Naive thymus-derived CD4-positive, alpha-beta T cell (primary cell): ENCODE measurements around the gene STEAP3. TPM values are rescaled to one million over a fixed set of nuclear protein-coding genes. Genes with fewer than 3 reads are reported as not detected.

Experiments
- ATAC-seq: fragments of 150-1000 bp; cut with Tn5 transposase; 2 replicates; pipeline ENCODE4 v1.10.0; 2021; ENCODE audit warnings: mild to moderate bottlenecking, moderate library complexity
- CTCF ChIA-PET: fragments of 350-600 bp; sonication (Branson Sonifier 250); formaldehyde crosslinking; loops from one replicate; lab custom pipeline; 2021; ENCODE audit warnings: antibody characterized with exemption; lab: Charles Lee
- POLR2A ChIA-PET: fragments of 350-600 bp; sonication (Branson Sonifier 250); formaldehyde crosslinking; loops from one replicate; lab custom pipeline; 2021; ENCODE audit warnings: antibody characterized with exemption, inconsistent platforms; lab: Charles Lee
- DNase-seq, 9 donors: peaks; one replicate each; pipeline versions ENCODE4 v3.0.0 to v3.0.0-alpha.2; 2020 to 2022; ENCODE audit warnings: mixed read lengths in 1 of 9
- H3K27ac ChIP-seq: one replicate; pipeline ENCODE4 v1.7.0; 2013; ENCODE audit warnings: mild to moderate bottlenecking, low read depth, low read length, moderate library complexity
- H3K27me3 ChIP-seq, 2 donors: one replicate each; pipeline ENCODE4 v1.7.0; 2013; ENCODE audit warnings: low read length in 2 of 2, mild to moderate bottlenecking in 2 of 2, moderate library complexity in 2 of 2; ENCODE audit not compliant: control insufficient read depth in 2 of 2, insufficient read depth in 2 of 2
- H3K36me3 ChIP-seq, 3 experiments: 1 replicate in 2 of 3; 2 replicates in 1 of 3; pipeline ENCODE4 v1.7.0; 2013; ENCODE audit warnings: low read length in 3 of 3, mild to moderate bottlenecking in 3 of 3, moderate library complexity in 1 of 3; ENCODE audit not compliant: insufficient read depth in 3 of 3, control insufficient read depth in 2 of 3
- H3K4me1 ChIP-seq, 2 donors: one replicate each; pipeline ENCODE4 v1.7.0; 2013; ENCODE audit warnings: low read length in 2 of 2, mild to moderate bottlenecking in 2 of 2, moderate library complexity in 1 of 2; ENCODE audit not compliant: control insufficient read depth in 2 of 2, insufficient read depth in 2 of 2
- H3K4me3 ChIP-seq: 2 replicates; pipeline ENCODE4 v1.7.0; 2013; ENCODE audit warnings: mild to moderate bottlenecking, low read length
- H3K9me3 ChIP-seq, 3 experiments: 1 replicate in 2 of 3; 2 replicates in 1 of 3; pipeline ENCODE4 v1.7.0; 2013; ENCODE audit warnings: low read length in 3 of 3; ENCODE audit not compliant: control insufficient read depth in 2 of 3
- H3K27ac Mint-ChIP-seq, 9 donors: one replicate each; pipeline ENCODE4 v1.8.0; 2020 to 2022; ENCODE audit warnings: mixed read lengths in 9 of 9, mild to moderate bottlenecking in 8 of 9, moderate library complexity in 5 of 9, inconsistent platforms in 2 of 9
- H3K27me3 Mint-ChIP-seq, 5 donors: one replicate each; pipeline ENCODE4 v1.8.0; 2021 to 2022; ENCODE audit warnings: mixed read lengths in 5 of 5, mild to moderate bottlenecking in 1 of 5
- H3K36me3 Mint-ChIP-seq, 5 donors: one replicate each; pipeline ENCODE4 v1.8.0; 2020 to 2022; ENCODE audit warnings: mixed read lengths in 5 of 5, mild to moderate bottlenecking in 3 of 5, inconsistent platforms in 1 of 5
- H3K4me1 Mint-ChIP-seq, 7 donors: one replicate each; pipeline ENCODE4 v1.8.0; 2020 to 2022; ENCODE audit warnings: mixed read lengths in 7 of 7, mild to moderate bottlenecking in 3 of 7, inconsistent platforms in 1 of 7
- H3K4me3 Mint-ChIP-seq, 10 donors: one replicate each; pipeline ENCODE4 v1.8.0; 2020 to 2022; ENCODE audit warnings: mild to moderate bottlenecking in 10 of 10, mixed read lengths in 10 of 10, moderate library complexity in 6 of 10, inconsistent platforms in 2 of 10
- H3K9me3 Mint-ChIP-seq, 11 donors: one replicate each; pipeline ENCODE4 v1.8.0; 2020 to 2022; ENCODE audit warnings: mixed read lengths in 11 of 11, mild to moderate bottlenecking in 4 of 11, inconsistent platforms in 1 of 11, moderate library complexity in 1 of 11
- intact Hi-C, 2 donors: fragments of 100-400 bp; cut with micrococcal nuclease; formaldehyde crosslinking; loops; one replicate each; pipeline ENCODE4 v1.15.1; 2023
- polyA plus RNA-seq, 2 donors: library from polyadenylated mRNA; unstranded; fragments of 300-500 nt; fragmentation: Illumina TruSeq; gene quantifications; one replicate each; pipeline ENCODE4 v1.2.3, GENCODE V29; 2021
- total RNA-seq, 6 experiments: library from RNA in 5 of 6; stranded (reverse) in 5 of 6; gene quantifications; 1 replicate in 5 of 6; 2 replicates in 1 of 6; pipeline ENCODE4 v1.2.3 and lab custom pipeline; 2021 to 2026

The STEAP3 gene
- total and polyA plus RNA-seq, 7 experiments from 2014 or later: 0.10 to 1.9 (median 0.16) TPM; not detected in 2

DNA sequence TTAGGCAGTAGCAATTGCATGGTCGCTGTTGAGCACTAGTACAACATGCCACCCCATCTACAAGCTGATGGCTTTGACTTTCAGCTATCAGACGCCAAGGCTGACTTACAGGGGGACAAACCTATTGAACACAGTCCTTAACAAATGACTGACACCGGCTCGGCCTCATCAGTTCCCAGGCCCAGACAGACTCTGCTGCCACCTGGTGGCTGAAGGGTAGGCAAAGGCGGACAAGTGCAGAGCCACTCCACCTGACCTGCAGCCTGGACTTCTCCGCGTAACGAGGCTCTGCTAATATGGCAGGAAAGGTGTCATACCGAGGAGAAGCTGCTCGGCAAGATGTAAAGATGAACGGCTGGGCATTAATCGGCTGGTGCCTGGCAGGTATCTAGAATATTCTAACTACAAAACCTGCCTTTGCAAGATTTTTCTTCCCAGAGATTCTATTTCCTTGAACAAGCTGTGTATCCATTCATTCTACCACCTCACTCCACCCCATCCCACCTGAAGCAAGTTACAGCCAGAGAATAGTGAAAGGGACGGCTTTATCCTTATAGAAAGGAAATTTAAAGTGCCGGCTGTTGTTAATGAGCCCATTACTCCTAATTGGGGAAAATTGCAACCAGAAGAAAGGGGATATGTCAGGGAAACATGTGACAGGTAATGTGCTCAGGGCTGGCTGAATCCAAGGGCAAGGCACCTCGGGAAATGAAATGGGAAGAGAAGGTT, 67.4 kb downstream of the STEAP3 start:
- DNase-seq: peak in 4 of 9 donors; percentile 34 to 72 (median 48)
- Histone ChIP-seq H3K36me3 (no peaks in the 10 kb centered on the region), H3K27me3 (no peaks in the 10 kb centered on the region), H3K27ac (no peak overlapping the region), H3K4me3 (no peak overlapping the region), H3K9me3 (no peaks in the 10 kb centered on the region), H3K4me1 (no peaks in the 10 kb centered on the region)
- CTCF ChIA-PET: interaction anchor here (0.6 to 1.4 kb wide), 5 partner anchors 11 to 1258 kb away, joined by 3 to 5 read pairs (median 3); no protein-coding TSS in a partner anchor
- Mint-ChIP-seq H3K9me3 (no peaks in the 10 kb centered on the region), H3K4me3 (no peak overlapping the region), H3K27me3 (no peaks in the 10 kb centered on the region), H3K36me3 (peaks cover 0 to 20% (median 0%) of the 10 kb centered on the region in 5 donors), H3K27ac (no peak overlapping the region), H3K4me1 (no peaks in the 10 kb centered on the region)
- no peak for ATAC-seq
- POLR2A ChIA-PET: interaction anchor here (0.6 kb wide), 1 partner anchor 18 kb away, joined by 4 read pairs; no protein-coding TSS in a partner anchor
- intact Hi-C loops: loop anchor here in 1 of 2 donors (1.0 to 5.0 kb wide), 2 partner anchors 1089 to 1244 kb away; no protein-coding TSS in a partner anchor

DNA sequence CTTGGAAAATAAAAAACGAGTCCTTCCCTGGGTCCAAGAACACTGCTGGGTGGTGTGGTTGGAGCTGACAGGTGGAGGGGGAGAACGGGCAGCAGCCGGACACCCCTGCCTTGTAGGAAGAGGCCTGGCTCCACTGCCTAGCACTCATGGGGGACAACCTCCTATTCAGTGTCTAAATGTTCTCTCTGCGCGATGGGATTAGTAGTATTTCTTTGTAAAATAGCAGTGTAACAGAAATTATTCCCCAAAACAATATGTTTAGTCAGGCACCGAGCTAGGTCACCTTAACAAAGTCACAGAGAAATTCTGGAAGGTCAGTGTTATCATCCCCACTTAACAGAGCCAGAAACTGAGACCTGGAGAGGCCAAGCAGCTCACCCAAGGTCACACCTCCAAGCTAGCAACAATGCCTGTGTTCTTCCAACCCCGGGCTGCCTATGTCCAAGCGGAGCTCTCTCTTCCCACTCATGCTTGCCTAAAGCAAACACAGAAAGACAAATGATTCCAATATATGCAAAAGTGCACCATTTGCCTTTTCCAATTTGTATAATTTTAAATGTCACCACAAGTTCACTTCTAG, 68.0 kb downstream of the STEAP3 start:
- H3K4me1 ChIP-seq: no peaks in the 10 kb centered on the region
- POLR2A ChIA-PET: interaction anchor here (0.6 kb wide), 1 partner anchor 18 kb away, joined by 4 read pairs; no protein-coding TSS in a partner anchor
- H3K36me3 ChIP-seq: no peaks in the 10 kb centered on the region
- Mint-ChIP-seq H3K27me3 (no peaks in the 10 kb centered on the region), H3K9me3 (no peaks in the 10 kb centered on the region), H3K4me1 (no peaks in the 10 kb centered on the region), H3K27ac (no peak overlapping the region), H3K4me3 (no peak overlapping the region), H3K36me3 (peaks cover 0 to 14% (median 0%) of the 10 kb centered on the region in 5 donors)
- H3K4me3 ChIP-seq: no peak overlapping the region
- no peaks in the 10 kb centered on the region for H3K9me3 ChIP-seq
- H3K27ac ChIP-seq: no peak overlapping the region
- H3K27me3 ChIP-seq: no peaks in the 10 kb centered on the region
- ATAC-seq (no peak), DNase-seq (no peak)
- intact Hi-C loops: loop anchor here in 1 of 2 donors (1.0 to 5.0 kb wide), 2 partner anchors 1089 to 1244 kb away; no protein-coding TSS in a partner anchor
- CTCF ChIA-PET: interaction anchor here (1.0 to 1.4 kb wide), 2 partner anchors 1245 to 1259 kb away, joined by 3 read pairs; no protein-coding TSS in a partner anchor

DNA sequence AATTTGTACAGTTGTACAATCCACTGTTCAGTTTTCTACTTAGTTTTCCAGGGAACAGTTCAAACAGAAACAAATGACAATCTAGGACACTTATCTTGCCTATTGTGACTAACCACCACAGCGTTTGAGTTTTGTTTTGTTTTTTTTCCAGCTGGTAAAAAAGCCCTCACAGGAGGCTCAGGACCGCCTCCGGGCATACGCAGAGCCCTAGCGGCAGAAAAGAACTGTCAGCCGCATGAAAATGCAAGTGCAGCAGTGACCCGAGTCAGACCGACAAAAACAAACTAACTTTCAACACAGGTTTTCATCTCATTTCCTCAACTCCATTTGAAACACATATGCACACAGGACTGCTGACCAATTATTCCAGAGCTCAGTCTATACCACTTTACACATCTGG, 68.6 kb downstream of the STEAP3 start:
- Histone ChIP-seq H3K4me1 (no peaks in the 10 kb centered on the region), H3K27me3 (no peaks in the 10 kb centered on the region), H3K27ac (no peak overlapping the region), H3K4me3 (no peak overlapping the region), H3K9me3 (no peaks in the 10 kb centered on the region), H3K36me3 (no peaks in the 10 kb centered on the region)
- H3K27ac Mint-ChIP-seq: no peak overlapping the region
- DNase-seq (no peak), ATAC-seq (no peak)
- POLR2A ChIA-PET: no interaction called here
- peaks cover 0 to 12% (median 0%) of the 10 kb centered on the region in 5 donors for H3K36me3 Mint-ChIP-seq
- CTCF ChIA-PET: interaction anchor here (1.4 kb wide), 1 partner anchor 1246 kb away, joined by 3 read pairs; no protein-coding TSS in a partner anchor
- H3K9me3 Mint-ChIP-seq: no peaks in the 10 kb centered on the region
- no peaks in the 10 kb centered on the region for H3K27me3 Mint-ChIP-seq
- intact Hi-C loops: loop anchor here in 1 of 2 donors (5.0 kb wide), 1 partner anchor 1245 kb away; no protein-coding TSS in a partner anchor
- no peak overlapping the region for H3K4me3 Mint-ChIP-seq
- no peaks in the 10 kb centered on the region for H3K4me1 Mint-ChIP-seq

DNA sequence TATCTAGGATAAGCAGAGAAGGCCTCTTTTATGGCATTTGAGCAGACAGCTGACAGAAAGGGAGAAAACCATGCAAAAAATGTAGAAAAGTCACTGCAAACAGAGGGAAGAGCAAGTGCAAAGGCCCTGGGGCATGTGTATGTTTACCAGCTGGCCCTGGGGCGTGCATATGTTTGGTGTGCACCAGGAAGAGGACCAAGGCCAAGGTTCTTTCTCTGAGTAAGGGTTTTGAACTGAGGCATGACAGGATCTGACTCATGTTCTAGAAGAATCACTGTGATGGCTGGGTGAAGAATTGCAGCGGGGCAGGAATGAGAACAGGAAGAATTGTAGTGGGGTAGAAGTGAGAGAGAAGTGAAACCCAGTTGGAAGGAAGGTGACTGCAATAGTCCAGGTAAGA, 69.6 kb downstream of the STEAP3 start:
- CTCF ChIA-PET: no interaction called here

DNA sequence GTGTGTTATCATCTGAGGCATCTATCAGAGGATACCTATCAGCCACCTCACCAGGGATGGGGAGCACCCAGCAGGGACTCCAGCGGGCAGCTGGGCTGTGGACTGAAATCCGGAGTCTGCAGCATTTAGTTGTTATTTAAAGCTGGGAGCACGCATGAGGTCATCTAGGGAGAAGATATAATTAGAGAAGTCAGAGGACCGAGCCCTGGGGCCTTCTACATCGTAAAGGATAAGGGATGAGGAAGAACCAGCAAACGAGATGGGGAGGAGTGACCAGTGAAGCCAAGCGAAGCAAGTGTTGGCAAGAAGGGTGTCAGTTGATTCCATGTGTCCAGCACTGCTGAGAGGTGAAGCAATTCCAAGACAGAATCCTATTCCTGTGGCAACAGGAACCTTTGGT, 70.3 kb downstream of the STEAP3 start:
- ChIA-PET CTCF (no interaction called here), POLR2A (no interaction called here)
- no peaks in the 10 kb centered on the region for H3K4me1 Mint-ChIP-seq
- intact Hi-C loops: loop anchor here in 1 of 2 donors (5.0 kb wide), 1 partner anchor 1247 kb away; no protein-coding TSS in a partner anchor
- Histone ChIP-seq H3K9me3 (no peaks in the 10 kb centered on the region), H3K4me3 (no peak overlapping the region), H3K4me1 (no peaks in the 10 kb centered on the region), H3K36me3 (no peaks in the 10 kb centered on the region), H3K27ac (no peak overlapping the region), H3K27me3 (no peaks in the 10 kb centered on the region)
- no peak overlapping the region for H3K4me3 Mint-ChIP-seq
- H3K27me3 Mint-ChIP-seq: no peaks in the 10 kb centered on the region
- H3K36me3 Mint-ChIP-seq: peaks cover 0 to 13% (median 0%) of the 10 kb centered on the region in 5 donors
- ATAC-seq (no peak), DNase-seq (no peak)
- H3K9me3 Mint-ChIP-seq: no peaks in the 10 kb centered on the region
- H3K27ac Mint-ChIP-seq: no peak overlapping the region

More for the DNA sequence above, 69.6 kb downstream of the STEAP3 start:
- Mint-ChIP-seq H3K9me3 (no peaks in the 10 kb centered on the region), H3K27me3 (no peaks in the 10 kb centered on the region), H3K27ac (no peak overlapping the region), H3K4me3 (no peak overlapping the region), H3K36me3 (peaks cover 0 to 10% (median 0%) of the 10 kb centered on the region in 5 donors), H3K4me1 (no peaks in the 10 kb centered on the region)
- Histone ChIP-seq H3K9me3 (no peaks in the 10 kb centered on the region), H3K4me3 (no peak overlapping the region), H3K36me3 (no peaks in the 10 kb centered on the region), H3K27me3 (no peaks in the 10 kb centered on the region), H3K4me1 (no peaks in the 10 kb centered on the region), H3K27ac (no peak overlapping the region)
- ATAC-seq (no peak), DNase-seq (no peak)
- intact Hi-C loops: loop anchor here in 1 of 2 donors (5.0 kb wide), 1 partner anchor 1246 kb away; no protein-coding TSS in a partner anchor
- POLR2A ChIA-PET: no interaction called here

DNA sequence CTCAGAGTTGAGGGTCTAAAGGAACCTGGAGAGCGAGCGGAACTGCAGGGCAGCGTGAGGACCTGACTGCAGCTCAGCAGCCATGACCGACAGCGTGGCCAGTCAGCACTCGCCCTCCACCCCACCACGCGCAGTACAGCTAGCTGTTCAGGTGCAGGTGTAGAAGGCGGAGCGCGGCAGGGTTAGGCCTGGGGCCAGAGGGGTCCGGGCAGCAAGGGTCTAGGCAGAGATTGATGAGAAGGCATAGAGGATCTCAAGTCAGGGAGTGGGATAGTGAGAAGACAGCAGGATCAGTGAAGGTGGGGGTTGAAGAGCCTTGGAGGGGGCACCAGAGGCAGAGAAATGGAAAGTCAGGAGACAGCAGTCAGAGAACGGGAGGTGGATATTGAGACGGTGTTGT, 71.0 kb downstream of the STEAP3 start:
- intact Hi-C loops: loop anchor here in 1 of 2 donors (5.0 kb wide), 1 partner anchor 1247 kb away; no protein-coding TSS in a partner anchor
- Histone ChIP-seq H3K27me3 (no peaks in the 10 kb centered on the region), H3K4me3 (no peak overlapping the region), H3K4me1 (no peaks in the 10 kb centered on the region), H3K9me3 (no peaks in the 10 kb centered on the region), H3K27ac (no peak overlapping the region), H3K36me3 (no peaks in the 10 kb centered on the region)
- ChIA-PET POLR2A (no interaction called here), CTCF (no interaction called here)
- H3K9me3 Mint-ChIP-seq: no peaks in the 10 kb centered on the region
- no peaks in the 10 kb centered on the region for H3K4me1 Mint-ChIP-seq
- no peak overlapping the region for H3K4me3 Mint-ChIP-seq
- no peaks in the 10 kb centered on the region for H3K27me3 Mint-ChIP-seq
- no peak for ATAC-seq
- no peak overlapping the region for H3K27ac Mint-ChIP-seq
- H3K36me3 Mint-ChIP-seq: peaks cover 0 to 13% (median 0%) of the 10 kb centered on the region in 5 donors
- no peak for DNase-seq
